Kidney (tissue), 14 donors: ENCODE results near the gene ANKH. TPM values are rescaled to one million over a fixed set of nuclear protein-coding genes. Genes with fewer than 3 reads are reported as not detected.

Experiments
- DNase-seq, 5 donors: peaks; one replicate each; pipeline ENCODE4 v3.0.0-alpha.2; 2013 to 2020
- FAIRE-seq: peaks from 2 replicates; lab custom pipeline; 2012; peaks lifted over from hg19 to GRCh38; lab: Jason Lieb, UNC
- H3K27ac ChIP-seq, 2 donors: one replicate each; pipeline ENCODE4 v1.7.0; 2013; ENCODE audit warnings: low read depth in 2 of 2, low read length in 2 of 2, inconsistent platforms in 1 of 2
- H3K27me3 ChIP-seq: one replicate; pipeline ENCODE4 v1.7.1; 2013; ENCODE audit warnings: low read length, inconsistent platforms; ENCODE audit not compliant: control insufficient read depth, insufficient read depth
- H3K36me3 ChIP-seq, 3 donors: one replicate each; pipeline versions ENCODE4 v1.7.0 to v1.7.1; 2013; ENCODE audit warnings: low read length in 3 of 3, control low read depth in 1 of 3, inconsistent platforms in 1 of 3; ENCODE audit not compliant: insufficient read depth in 3 of 3, control insufficient read depth in 2 of 3
- H3K4me1 ChIP-seq, 3 donors: one replicate each; pipeline versions ENCODE4 v1.7.0 to v1.7.1; 2013; ENCODE audit warnings: low read length in 3 of 3, inconsistent platforms in 1 of 3, low read depth in 1 of 3; ENCODE audit not compliant: control insufficient read depth in 2 of 3, insufficient read depth in 2 of 3
- H3K4me3 ChIP-seq, 3 donors: one replicate each; pipeline versions ENCODE4 v1.7.0 to v1.8.1; 2013; ENCODE audit warnings: low read length in 3 of 3, control low read depth in 1 of 3, inconsistent platforms in 1 of 3
- H3K9ac ChIP-seq, 3 donors: one replicate each; pipeline versions ENCODE4 v1.7.0 to v1.7.1; 2013; ENCODE audit warnings: low read length in 3 of 3, control low read depth in 1 of 3, inconsistent platforms in 1 of 3
- H3K9me3 ChIP-seq, 3 donors: one replicate each; pipeline versions ENCODE4 v1.7.0 to v1.7.1; 2013; ENCODE audit warnings: low read length in 3 of 3, control low read depth in 1 of 3, inconsistent platforms in 1 of 3; ENCODE audit not compliant: control insufficient read depth in 2 of 3, insufficient read depth in 1 of 3
- intact Hi-C: fragments of 100-400 bp; cut with DNase I; formaldehyde crosslinking; loops from one replicate; pipeline ENCODE4 v1.11.1; 2022
- polyA plus RNA-seq: library from polyadenylated mRNA; stranded (reverse); fragments of 350-450 nt; fragmentation: Illumina TruSeq; extraction: RNeasy Lipid Tissue Mini Kit (QIAGEN cat#74804); gene quantifications from one replicate; pipeline ENCODE4 v1.2.3, GENCODE V29; 2014; ENCODE audit warnings: low read depth, low replicate concordance; ENCODE audit not compliant: insufficient read depth
- total RNA-seq: library from RNA; stranded (reverse); fragmentation: NEBNext Ultra II Directional; extraction: Animal tissue kit (Norgen Biotek cat#: 25700); gene quantifications from one replicate; pipeline ENCODE4 v1.2.1, GENCODE V29; 2021
- TF ChIP-seq, protein P1 (sequence below): IDR thresholded peaks from 3 replicates; pipeline ENCODE4 v1.5.1; 2012; ENCODE audit warnings: mild to moderate bottlenecking, moderate library complexity, borderline replicate concordance; ENCODE audit not compliant: insufficient read depth; ENCODE audit errors: extremely low read depth
- donor health status: control.
- donor health status: control.
- donor health status: control.
- donor health status: control.
- donor health status: control.
- donor health status: DM: yes; HTN: yes; CAD: no.
- donor health status: Normal renal cell carcinoma (clear cell type).

The ANKH gene
- total and polyA plus RNA-seq, 2 donors from 2014 or later, result 19.0 to 44.6 TPM

DNA sequence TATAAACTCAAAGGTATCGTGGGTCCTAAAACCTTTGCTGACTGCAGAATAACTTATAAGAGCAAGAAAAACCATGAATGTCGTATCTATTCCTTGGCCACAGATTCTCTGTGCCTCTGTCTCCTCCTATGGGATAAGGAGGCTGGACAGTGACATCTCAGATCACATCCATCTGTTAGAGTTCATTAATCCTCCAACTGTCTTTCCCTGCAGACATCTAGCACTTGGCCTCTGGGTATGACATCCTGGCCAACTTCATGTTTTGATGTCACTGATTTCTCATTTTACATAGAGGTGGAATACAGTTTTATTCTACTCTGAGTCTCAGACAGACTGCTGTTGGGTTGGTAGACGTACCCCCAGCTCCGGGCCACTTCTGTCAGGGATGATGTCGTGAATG lies 120.9 kb downstream of the ANKH start:
- H3K36me3 ChIP-seq, result peaks cover 0 to 20% (median 7%) of the 10 kb centered on the region in 3 donors
- TF ChIP-seq, protein P1, sequence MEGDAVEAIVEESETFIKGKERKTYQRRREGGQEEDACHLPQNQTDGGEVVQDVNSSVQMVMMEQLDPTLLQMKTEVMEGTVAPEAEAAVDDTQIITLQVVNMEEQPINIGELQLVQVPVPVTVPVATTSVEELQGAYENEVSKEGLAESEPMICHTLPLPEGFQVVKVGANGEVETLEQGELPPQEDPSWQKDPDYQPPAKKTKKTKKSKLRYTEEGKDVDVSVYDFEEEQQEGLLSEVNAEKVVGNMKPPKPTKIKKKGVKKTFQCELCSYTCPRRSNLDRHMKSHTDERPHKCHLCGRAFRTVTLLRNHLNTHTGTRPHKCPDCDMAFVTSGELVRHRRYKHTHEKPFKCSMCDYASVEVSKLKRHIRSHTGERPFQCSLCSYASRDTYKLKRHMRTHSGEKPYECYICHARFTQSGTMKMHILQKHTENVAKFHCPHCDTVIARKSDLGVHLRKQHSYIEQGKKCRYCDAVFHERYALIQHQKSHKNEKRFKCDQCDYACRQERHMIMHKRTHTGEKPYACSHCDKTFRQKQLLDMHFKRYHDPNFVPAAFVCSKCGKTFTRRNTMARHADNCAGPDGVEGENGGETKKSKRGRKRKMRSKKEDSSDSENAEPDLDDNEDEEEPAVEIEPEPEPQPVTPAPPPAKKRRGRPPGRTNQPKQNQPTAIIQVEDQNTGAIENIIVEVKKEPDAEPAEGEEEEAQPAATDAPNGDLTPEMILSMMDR, result no peak
- DNase-seq (no peak), FAIRE-seq (no peak)
- no peaks in the 10 kb centered on the region for H3K27me3 ChIP-seq
- intact Hi-C loops, result no loop called here
- no peak overlapping the region for H3K4me3 ChIP-seq
- no peaks in the 10 kb centered on the region for H3K4me1 ChIP-seq
- no peak overlapping the region for H3K9ac ChIP-seq
- H3K9me3 ChIP-seq, result no peaks in the 10 kb centered on the region
- no peak overlapping the region for H3K27ac ChIP-seq

DNA sequence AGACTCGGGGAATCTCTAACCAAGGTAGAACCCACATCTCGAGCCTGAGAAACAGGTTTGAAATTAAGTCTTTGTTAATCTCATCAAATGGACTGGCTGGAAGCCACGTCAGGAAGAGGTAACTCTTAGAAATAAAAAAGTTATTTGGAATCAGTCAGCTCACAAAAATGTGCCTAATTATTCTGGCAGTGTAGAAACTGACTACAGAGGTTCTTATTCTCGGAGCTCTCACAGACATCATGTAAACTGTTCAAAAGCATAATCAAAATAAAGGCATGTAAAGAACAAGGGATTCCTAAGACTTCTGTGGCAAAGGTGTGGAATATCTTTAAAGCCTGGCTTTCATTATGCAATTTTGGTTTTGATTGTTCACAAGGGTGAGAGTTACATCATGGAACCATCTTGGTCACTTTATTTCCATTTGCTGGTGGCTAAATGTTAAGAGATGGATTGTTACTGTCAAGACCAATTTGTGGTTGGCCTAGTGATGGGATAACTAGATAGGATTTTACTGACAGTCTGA lies 121.9 kb downstream of the ANKH start:
- H3K9ac ChIP-seq, result no peak overlapping the region
- no peak for FAIRE-seq
- H3K27ac ChIP-seq, result no peak overlapping the region
- no peaks in the 10 kb centered on the region for H3K9me3 ChIP-seq
- TF ChIP-seq, protein P1, result no peak
- H3K4me1 ChIP-seq, result no peaks in the 10 kb centered on the region
- no peak for DNase-seq
- no peaks in the 10 kb centered on the region for H3K27me3 ChIP-seq
- no peak overlapping the region for H3K4me3 ChIP-seq
- intact Hi-C loops, result no loop called here
- H3K36me3 ChIP-seq, result peaks cover 0 to 23% (median 8%) of the 10 kb centered on the region in 3 donors

DNA sequence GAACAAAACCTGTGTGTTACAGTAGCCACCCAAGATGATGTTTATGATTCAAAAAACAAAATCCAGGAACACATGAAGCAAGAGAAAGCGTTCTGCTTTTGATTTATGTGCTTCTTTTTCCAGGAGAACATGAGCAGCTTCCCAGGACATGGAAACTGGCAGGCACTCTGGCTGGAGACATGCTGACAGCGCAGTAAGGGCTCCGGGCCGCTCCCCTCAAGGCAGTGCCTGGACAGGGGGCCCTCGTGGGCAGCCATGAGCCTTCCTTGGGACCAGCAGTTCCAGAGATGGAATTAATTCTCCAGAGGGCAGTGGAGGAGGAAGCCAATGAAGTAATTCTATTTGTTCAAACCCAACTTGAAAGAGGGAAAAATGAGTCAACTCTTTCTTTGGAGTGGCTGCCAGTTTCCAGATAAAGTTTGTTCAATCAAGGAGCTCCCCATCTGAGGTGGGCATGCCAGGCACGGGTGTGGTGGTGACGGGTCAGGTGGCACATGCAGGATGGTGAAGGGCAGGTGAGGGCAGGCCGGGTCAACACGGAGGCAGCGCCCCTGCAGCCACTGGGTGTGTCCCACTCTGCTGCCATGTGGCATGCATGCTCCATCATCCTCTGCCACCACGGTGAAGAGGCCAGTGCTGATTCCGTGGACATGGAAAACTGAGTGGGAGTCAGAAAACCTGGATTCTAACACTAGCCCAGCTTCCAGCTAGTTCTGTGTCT lies 123.2 kb downstream of the ANKH start:
- H3K9me3 ChIP-seq, result no peaks in the 10 kb centered on the region
- TF ChIP-seq, protein P1, result no peak
- H3K4me1 ChIP-seq, result no peaks in the 10 kb centered on the region
- FAIRE-seq (no peak), DNase-seq (no peak)
- H3K27ac ChIP-seq, result no peak overlapping the region
- intact Hi-C loops, result no loop called here
- no peaks in the 10 kb centered on the region for H3K27me3 ChIP-seq
- no peak overlapping the region for H3K9ac ChIP-seq
- H3K4me3 ChIP-seq, result no peak overlapping the region
- peaks cover 0 to 23% (median 10%) of the 10 kb centered on the region in 3 donors for H3K36me3 ChIP-seq
